ENCODE results near the gene STXBP1.

STXBP1 gene

DNA sequence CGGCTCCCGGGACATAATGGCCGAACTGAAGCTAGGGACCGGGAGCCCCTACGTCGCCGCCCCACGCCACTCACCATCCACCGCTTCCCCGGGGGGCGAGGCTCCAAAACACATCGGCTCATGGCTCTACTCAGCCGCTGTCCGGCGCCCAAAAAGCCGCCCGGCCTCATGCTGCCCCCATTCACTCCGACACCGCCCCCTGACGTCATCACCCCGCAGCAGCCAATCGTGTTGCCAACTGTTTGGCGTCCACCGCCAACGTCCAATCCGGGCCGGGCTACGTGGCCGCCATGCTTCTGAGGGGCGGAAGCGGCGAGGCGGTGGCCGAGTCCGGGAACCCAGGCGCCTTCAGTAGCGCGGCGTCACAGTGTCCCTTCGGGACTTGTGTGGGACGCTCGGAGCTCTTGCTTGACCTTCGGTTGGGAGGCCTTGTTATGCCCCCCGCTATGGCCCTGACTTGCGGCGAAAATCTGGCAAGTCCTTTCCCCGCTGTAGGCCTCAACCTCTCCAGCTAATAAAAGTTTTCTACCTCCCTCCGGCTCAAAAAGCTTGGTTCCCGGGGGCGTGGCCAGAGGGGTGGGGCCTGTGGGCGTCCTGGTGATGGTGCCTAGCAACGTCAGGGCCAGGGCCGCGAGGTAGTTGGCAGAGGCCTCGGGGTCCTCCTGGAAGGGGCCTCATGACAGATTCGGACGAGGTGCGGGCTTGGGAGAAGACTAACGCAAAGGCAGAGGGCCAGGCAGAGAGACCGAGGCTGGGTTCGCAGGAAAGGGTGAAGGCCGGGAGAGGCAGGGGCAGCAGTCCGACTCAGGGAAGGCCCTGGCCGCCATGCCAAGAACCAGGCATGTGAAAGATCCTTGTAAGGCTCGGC lies 103.6 kb downstream of the STXBP1 start, which contains the start of the genes PTRH1 and TTC16:
TSS of gene PTRH1 (minus strand) at position 194 of the 868 bp plus-strand sequence. CDS start at position 170, 24 bp downstream.
TSS of gene TTC16 (plus strand) at position 610 of the 868 bp plus-strand sequence. CDS start at position 677, 67 bp downstream.
- Histone ChIP-seq H3K9me3 (ENCODE audit: control insufficient read depth, low read depth, low read length) (no peaks in the 10 kb centered on the region), H3K27me3 (ENCODE audit: control insufficient read depth, insufficient read depth, low read length) (peaks cover 5% of the 10 kb centered on the region), H3K36me3 (ENCODE audit: control insufficient read depth, low read depth, low read length) (no peaks in the 10 kb centered on the region), H3K4me1 (ENCODE audit: control insufficient read depth, low read depth, low read length) (peaks cover 5% of the 10 kb centered on the region), H3K27ac (ENCODE audit: low read length) (no peak within 1 kb of the TSS), H3K4me3 (ENCODE audit: low read length) (peak within 1 kb of the TSS; percentile 82), H3K9ac (ENCODE audit: low read length) (peak within 1 kb of the TSS; percentile 42)

GRCh38 chr9:127716412-127716811 lies 104.3 kb downstream of the STXBP1 start:
- no peak overlapping the region for H3K27ac ChIP-seq (ENCODE audit: low read length)
- H3K4me1 ChIP-seq (ENCODE audit: control insufficient read depth, low read depth, low read length) = peaks cover 8% of the 10 kb centered on the region
- peak overlapping the region; percentile 82 for H3K4me3 ChIP-seq (ENCODE audit: low read length)
- H3K36me3 ChIP-seq (ENCODE audit: control insufficient read depth, low read depth, low read length) = no peaks in the 10 kb centered on the region
- no peaks in the 10 kb centered on the region for H3K9me3 ChIP-seq (ENCODE audit: control insufficient read depth, low read depth, low read length)
- peaks cover 5% of the 10 kb centered on the region for H3K27me3 ChIP-seq (ENCODE audit: control insufficient read depth, insufficient read depth, low read length)
- peak overlapping the region; percentile 42 for H3K9ac ChIP-seq (ENCODE audit: low read length)

- H3K4me1 ChIP-seq (ENCODE audit: control insufficient read depth, low read depth, low read length) = peaks cover 8% of the 10 kb centered on the region
- no peak overlapping the region for H3K4me3 ChIP-seq (ENCODE audit: low read length)
- H3K9ac ChIP-seq (ENCODE audit: low read length) = no peak overlapping the region
- H3K27me3 ChIP-seq (ENCODE audit: control insufficient read depth, insufficient read depth, low read length) = peaks cover 5% of the 10 kb centered on the region
- H3K27ac ChIP-seq (ENCODE audit: low read length) = no peak overlapping the region
- H3K36me3 ChIP-seq (ENCODE audit: control insufficient read depth, low read depth, low read length) = no peaks in the 10 kb centered on the region
- H3K9me3 ChIP-seq (ENCODE audit: control insufficient read depth, low read depth, low read length) = no peaks in the 10 kb centered on the region
Observed at GRCh38 chr9:127717766-127718165, 105.7 kb downstream of the STXBP1 start.

DNA sequence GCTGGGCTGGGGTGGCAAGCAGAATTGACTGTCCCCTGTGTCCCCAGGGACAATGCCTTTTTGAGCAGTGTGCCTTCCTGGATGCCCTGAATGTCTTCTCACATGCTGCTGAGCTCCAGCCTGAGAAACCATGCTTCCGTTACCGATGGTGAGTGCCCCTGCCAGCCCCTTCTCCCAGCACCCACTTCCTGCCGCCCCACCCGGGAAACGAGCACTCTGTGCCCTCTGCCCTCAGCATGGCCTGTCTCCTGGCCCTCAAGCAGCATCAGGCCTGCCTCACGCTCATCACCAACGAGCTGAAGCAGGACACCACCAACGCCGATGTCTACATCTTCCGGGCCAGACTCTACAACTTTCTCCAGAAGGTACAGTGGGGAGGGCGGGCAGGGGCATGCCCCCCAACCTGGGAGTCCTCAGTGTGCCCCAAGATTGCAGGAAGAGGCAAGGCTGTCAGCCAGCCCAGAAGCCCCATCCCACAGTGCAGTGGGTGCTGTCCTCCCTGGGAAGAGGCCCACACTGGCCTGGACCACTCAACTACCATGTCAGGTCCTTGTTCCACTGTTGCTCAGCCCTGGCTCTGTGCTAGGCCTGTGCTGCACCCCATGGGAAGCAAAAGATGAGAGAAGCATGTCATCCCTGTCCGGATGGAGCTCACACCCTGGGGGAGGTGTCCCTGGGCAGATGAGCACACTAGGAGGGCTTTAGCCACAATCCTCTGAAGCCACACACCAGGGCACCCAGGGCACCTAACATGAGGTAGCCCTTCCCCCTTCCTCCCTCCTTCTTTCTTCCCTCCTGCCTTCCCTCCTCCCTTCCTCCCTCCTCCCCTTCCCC lies 108.2 kb downstream of the STXBP1 start:
- H3K27me3 ChIP-seq (ENCODE audit: control insufficient read depth, insufficient read depth, low read length) = no peaks in the 10 kb centered on the region
- H3K36me3 ChIP-seq (ENCODE audit: control insufficient read depth, low read depth, low read length) = no peaks in the 10 kb centered on the region
- no peak overlapping the region for H3K9ac ChIP-seq (ENCODE audit: low read length)
- H3K9me3 ChIP-seq (ENCODE audit: control insufficient read depth, low read depth, low read length) = no peaks in the 10 kb centered on the region
- no peak overlapping the region for H3K4me3 ChIP-seq (ENCODE audit: low read length)
- no peak overlapping the region for H3K27ac ChIP-seq (ENCODE audit: low read length)
- peaks cover 8% of the 10 kb centered on the region for H3K4me1 ChIP-seq (ENCODE audit: control insufficient read depth, low read depth, low read length)

GRCh38 chr9:127720865-127721227 lies 108.8 kb downstream of the STXBP1 start:
- Histone ChIP-seq H3K27me3 (ENCODE audit: control insufficient read depth, insufficient read depth, low read length) (no peaks in the 10 kb centered on the region), H3K4me1 (ENCODE audit: control insufficient read depth, low read depth, low read length) (peaks cover 8% of the 10 kb centered on the region), H3K36me3 (ENCODE audit: control insufficient read depth, low read depth, low read length) (no peaks in the 10 kb centered on the region), H3K9ac (ENCODE audit: low read length) (no peak overlapping the region), H3K9me3 (ENCODE audit: control insufficient read depth, low read depth, low read length) (no peaks in the 10 kb centered on the region), H3K27ac (ENCODE audit: low read length) (no peak overlapping the region), H3K4me3 (ENCODE audit: low read length) (no peak overlapping the region)

DNA sequence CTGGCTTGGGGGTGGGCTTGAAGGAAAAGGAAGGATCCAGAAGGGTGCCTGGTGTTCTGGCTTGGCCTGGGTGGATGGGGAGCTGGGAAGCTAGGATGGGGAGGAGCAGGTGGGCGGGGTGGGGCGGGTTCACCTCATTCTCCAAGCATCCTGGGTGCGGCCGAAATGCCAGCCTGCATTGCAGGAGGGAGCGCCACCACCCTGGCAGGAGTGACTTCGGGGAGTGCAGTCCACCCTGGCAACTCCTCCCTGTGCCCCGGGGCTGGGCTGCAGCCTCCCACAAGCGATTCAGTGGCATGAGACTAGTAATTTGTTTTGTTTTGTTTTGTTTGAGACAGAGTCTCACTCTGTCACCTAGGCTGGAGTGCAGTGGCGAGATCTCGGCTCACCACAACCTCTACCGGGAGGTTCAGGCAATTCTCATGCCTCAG lies 109.3 kb downstream of the STXBP1 start:
- no peak overlapping the region for H3K4me3 ChIP-seq (ENCODE audit: low read length)
- no peaks in the 10 kb centered on the region for H3K36me3 ChIP-seq (ENCODE audit: control insufficient read depth, low read depth, low read length)
- H3K27ac ChIP-seq (ENCODE audit: low read length) = no peak overlapping the region
- no peaks in the 10 kb centered on the region for H3K9me3 ChIP-seq (ENCODE audit: control insufficient read depth, low read depth, low read length)
- peaks cover 3% of the 10 kb centered on the region for H3K4me1 ChIP-seq (ENCODE audit: control insufficient read depth, low read depth, low read length)
- no peaks in the 10 kb centered on the region for H3K27me3 ChIP-seq (ENCODE audit: control insufficient read depth, insufficient read depth, low read length)
- no peak overlapping the region for H3K9ac ChIP-seq (ENCODE audit: low read length)

- H3K9ac ChIP-seq (ENCODE audit: low read length) = no peak overlapping the region
- H3K4me1 ChIP-seq (ENCODE audit: control insufficient read depth, low read depth, low read length) = peaks cover 3% of the 10 kb centered on the region
- no peaks in the 10 kb centered on the region for H3K36me3 ChIP-seq (ENCODE audit: control insufficient read depth, low read depth, low read length)
- no peak overlapping the region for H3K4me3 ChIP-seq (ENCODE audit: low read length)
- H3K27me3 ChIP-seq (ENCODE audit: control insufficient read depth, insufficient read depth, low read length) = no peaks in the 10 kb centered on the region
- no peaks in the 10 kb centered on the region for H3K9me3 ChIP-seq (ENCODE audit: control insufficient read depth, low read depth, low read length)
- no peak overlapping the region for H3K27ac ChIP-seq (ENCODE audit: low read length)
Observed at GRCh38 chr9:127722055-127722745, 110.1 kb downstream of the STXBP1 start.

GRCh38 chr9:127723013-127723412 lies 110.9 kb downstream of the STXBP1 start:
- H3K4me3 ChIP-seq (ENCODE audit: low read length) = no peak overlapping the region
- peaks cover 3% of the 10 kb centered on the region for H3K4me1 ChIP-seq (ENCODE audit: control insufficient read depth, low read depth, low read length)
- no peak overlapping the region for H3K9ac ChIP-seq (ENCODE audit: low read length)
- no peak overlapping the region for H3K27ac ChIP-seq (ENCODE audit: low read length)
- H3K27me3 ChIP-seq (ENCODE audit: control insufficient read depth, insufficient read depth, low read length) = no peaks in the 10 kb centered on the region
- H3K36me3 ChIP-seq (ENCODE audit: control insufficient read depth, low read depth, low read length) = no peaks in the 10 kb centered on the region
- H3K9me3 ChIP-seq (ENCODE audit: control insufficient read depth, low read depth, low read length) = no peaks in the 10 kb centered on the region

- no peaks in the 10 kb centered on the region for H3K36me3 ChIP-seq (ENCODE audit: control insufficient read depth, low read depth, low read length)
- H3K4me3 ChIP-seq (ENCODE audit: low read length) = no peak overlapping the region
- no peaks in the 10 kb centered on the region for H3K9me3 ChIP-seq (ENCODE audit: control insufficient read depth, low read depth, low read length)
- no peaks in the 10 kb centered on the region for H3K27me3 ChIP-seq (ENCODE audit: control insufficient read depth, insufficient read depth, low read length)
- H3K27ac ChIP-seq (ENCODE audit: low read length) = no peak overlapping the region
- H3K9ac ChIP-seq (ENCODE audit: low read length) = no peak overlapping the region
- H3K4me1 ChIP-seq (ENCODE audit: control insufficient read depth, low read depth, low read length) = peaks cover 3% of the 10 kb centered on the region
Observed at GRCh38 chr9:127723444-127723843, 111.4 kb downstream of the STXBP1 start.

DNA sequence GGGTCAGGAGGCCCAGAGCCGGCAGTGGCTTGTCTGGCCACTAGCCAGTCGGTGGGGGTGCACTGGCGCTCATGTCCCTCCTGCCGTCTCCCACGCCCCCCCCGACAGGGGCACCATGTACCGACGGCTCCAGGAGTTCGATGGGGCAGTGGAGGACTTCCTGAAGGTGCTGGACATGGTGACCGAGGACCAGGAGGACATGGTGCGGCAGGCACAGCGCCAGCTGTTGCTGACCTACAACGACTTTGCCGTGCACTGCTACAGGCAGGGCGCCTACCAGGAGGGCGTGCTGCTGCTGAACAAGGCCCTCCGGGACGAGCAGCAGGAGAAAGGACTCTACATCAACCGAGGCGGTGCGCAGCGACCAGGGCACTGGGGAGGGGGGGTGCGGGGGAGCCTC lies 111.9 kb downstream of the STXBP1 start:
- Histone ChIP-seq H3K9ac (ENCODE audit: low read length) (no peak overlapping the region), H3K27me3 (ENCODE audit: control insufficient read depth, insufficient read depth, low read length) (no peaks in the 10 kb centered on the region), H3K27ac (ENCODE audit: low read length) (no peak overlapping the region), H3K9me3 (ENCODE audit: control insufficient read depth, low read depth, low read length) (no peaks in the 10 kb centered on the region), H3K36me3 (ENCODE audit: control insufficient read depth, low read depth, low read length) (no peaks in the 10 kb centered on the region), H3K4me1 (ENCODE audit: control insufficient read depth, low read depth, low read length) (peaks cover 3% of the 10 kb centered on the region), H3K4me3 (ENCODE audit: low read length) (no peak overlapping the region)

- Histone ChIP-seq H3K9me3 (ENCODE audit: control insufficient read depth, low read depth, low read length) (no peaks in the 10 kb centered on the region), H3K36me3 (ENCODE audit: control insufficient read depth, low read depth, low read length) (no peaks in the 10 kb centered on the region), H3K4me1 (ENCODE audit: control insufficient read depth, low read depth, low read length) (no peaks in the 10 kb centered on the region), H3K27me3 (ENCODE audit: control insufficient read depth, insufficient read depth, low read length) (no peaks in the 10 kb centered on the region), H3K4me3 (ENCODE audit: low read length) (no peak overlapping the region), H3K9ac (ENCODE audit: low read length) (no peak overlapping the region), H3K27ac (ENCODE audit: low read length) (no peak overlapping the region)
Observed at GRCh38 chr9:127726871-127727270, 114.8 kb downstream of the STXBP1 start.

Data from iPS-18a (cell line).